ENCODE measurements around the gene TBC1D22A.

DNA sequence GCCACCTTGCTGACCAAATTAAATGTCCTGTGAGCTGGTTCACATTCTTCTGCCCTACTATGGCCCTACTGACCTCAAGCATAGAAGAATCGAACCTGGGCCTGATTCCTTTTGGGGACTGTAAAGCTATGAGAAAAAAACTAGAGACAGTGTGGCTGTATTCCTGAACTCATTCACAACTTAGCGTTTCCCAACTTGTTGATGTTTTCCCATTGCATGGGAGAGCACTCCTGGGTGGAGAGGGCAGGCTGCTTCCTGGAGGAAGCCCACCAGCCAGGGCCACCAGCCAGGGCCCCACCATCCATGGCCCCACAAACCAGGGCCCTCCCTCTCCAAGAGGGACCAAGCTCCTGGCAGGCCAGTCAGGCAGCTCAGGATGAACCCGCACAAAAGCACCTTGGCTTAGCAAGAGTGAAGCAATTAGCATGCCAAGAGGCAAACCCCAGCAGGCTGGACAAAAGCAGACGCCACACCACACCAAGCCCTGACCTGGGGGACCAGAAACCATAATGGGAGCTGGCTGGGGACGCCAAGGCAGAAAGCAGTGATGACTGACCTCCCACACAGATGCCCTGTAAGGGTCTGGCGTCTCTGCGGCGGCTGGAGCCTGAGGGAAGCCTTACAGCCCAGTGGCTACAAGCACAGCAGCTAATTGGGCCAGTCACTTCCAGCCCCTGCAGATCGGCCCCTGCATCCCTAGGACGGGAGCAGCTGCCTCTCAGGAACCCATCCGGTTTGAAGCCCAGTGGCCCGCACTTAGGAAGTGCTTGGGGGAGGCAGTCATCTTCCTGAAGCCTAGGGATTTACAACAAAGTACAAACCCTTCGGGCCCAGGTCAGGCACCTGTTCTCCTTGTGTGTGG, 26.5 kb upstream of the TBC1D22A start:
- TF ChIP-seq, protein P1, sequence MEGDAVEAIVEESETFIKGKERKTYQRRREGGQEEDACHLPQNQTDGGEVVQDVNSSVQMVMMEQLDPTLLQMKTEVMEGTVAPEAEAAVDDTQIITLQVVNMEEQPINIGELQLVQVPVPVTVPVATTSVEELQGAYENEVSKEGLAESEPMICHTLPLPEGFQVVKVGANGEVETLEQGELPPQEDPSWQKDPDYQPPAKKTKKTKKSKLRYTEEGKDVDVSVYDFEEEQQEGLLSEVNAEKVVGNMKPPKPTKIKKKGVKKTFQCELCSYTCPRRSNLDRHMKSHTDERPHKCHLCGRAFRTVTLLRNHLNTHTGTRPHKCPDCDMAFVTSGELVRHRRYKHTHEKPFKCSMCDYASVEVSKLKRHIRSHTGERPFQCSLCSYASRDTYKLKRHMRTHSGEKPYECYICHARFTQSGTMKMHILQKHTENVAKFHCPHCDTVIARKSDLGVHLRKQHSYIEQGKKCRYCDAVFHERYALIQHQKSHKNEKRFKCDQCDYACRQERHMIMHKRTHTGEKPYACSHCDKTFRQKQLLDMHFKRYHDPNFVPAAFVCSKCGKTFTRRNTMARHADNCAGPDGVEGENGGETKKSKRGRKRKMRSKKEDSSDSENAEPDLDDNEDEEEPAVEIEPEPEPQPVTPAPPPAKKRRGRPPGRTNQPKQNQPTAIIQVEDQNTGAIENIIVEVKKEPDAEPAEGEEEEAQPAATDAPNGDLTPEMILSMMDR (IDR thresholded peaks at IDR 0.05) = no peak
- no peak for TF ChIP-seq POLR2A (IDR thresholded peaks at IDR 0.05)
